ENCODE results near the gene MAP3K12.
"Not testable (repeated sequence)": the region's sequence is repeated elsewhere in the genome, so short reads cannot be mapped to it uniquely, and the experiment has no call there.

Gene MAP3K12

DNA sequence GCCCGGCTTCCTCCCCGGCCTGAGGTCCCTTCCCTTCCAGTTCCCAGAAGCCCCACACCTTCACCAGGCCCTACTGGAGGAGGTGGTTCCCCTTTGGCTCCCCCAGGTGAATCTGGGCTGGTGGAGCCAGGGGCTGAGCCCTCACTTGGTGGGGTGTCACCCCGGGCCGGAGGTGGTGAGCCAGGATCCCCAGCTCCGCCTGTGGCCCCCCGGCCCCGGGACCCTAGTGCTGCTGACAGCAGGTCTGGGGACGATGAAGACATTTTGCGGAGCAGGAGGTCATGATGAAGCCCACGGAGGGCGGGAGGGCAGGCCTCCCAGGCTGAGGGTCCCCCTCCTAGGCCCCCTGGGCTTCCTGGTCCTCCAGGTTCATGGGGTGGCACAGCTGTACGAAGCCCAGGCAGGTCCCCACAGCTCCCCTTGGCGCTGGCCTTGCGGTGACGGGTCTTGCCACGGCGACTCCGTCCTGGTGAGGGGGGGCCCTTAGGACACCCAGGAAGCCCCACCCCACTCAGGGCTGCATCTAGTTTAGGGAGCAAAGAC, 16.6 kb downstream of the MAP3K12 start:
- TF ChIP-seq, protein P1, sequence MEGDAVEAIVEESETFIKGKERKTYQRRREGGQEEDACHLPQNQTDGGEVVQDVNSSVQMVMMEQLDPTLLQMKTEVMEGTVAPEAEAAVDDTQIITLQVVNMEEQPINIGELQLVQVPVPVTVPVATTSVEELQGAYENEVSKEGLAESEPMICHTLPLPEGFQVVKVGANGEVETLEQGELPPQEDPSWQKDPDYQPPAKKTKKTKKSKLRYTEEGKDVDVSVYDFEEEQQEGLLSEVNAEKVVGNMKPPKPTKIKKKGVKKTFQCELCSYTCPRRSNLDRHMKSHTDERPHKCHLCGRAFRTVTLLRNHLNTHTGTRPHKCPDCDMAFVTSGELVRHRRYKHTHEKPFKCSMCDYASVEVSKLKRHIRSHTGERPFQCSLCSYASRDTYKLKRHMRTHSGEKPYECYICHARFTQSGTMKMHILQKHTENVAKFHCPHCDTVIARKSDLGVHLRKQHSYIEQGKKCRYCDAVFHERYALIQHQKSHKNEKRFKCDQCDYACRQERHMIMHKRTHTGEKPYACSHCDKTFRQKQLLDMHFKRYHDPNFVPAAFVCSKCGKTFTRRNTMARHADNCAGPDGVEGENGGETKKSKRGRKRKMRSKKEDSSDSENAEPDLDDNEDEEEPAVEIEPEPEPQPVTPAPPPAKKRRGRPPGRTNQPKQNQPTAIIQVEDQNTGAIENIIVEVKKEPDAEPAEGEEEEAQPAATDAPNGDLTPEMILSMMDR (IDR thresholded peaks at IDR 0.05; ENCODE audit: insufficient read depth, missing control alignments), result no peak
- FAIRE-seq, result no peak
- no peak for DNase-seq (ENCODE audit: insufficient read length, low spot score)

DNA sequence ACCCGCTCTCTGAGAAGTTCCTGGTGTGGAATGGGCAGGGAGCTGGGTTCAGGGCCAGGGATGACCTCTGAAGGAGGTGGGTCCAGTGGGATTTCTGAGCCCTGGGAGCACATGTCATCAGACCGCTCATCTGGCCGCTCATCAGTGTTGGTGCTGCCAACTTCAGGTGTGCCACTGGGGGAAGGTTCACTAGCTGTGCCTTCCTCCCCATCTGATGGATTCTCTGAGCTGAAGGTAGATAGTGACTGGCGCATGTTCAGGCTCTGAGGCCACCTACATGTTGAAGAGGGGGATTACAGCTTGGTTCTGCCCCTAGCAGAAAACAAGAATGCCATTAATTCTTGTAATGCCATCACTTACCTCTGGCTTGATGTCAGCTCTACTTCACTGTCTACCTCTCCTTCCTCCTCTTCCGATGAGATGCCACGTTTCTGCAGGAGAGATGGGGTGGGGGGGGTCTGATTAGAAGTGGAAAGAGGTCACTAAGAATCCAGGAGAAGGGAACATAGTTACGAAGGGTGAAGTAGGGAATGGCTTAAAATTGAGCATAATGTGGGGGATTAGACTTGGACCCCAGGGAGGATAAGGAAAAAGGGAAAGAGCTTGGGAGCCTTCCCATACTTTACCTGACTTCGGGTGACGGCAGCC, 17.2 kb downstream of the MAP3K12 start:
- DNase-seq (ENCODE audit: insufficient read length, low spot score), result no peak
- FAIRE-seq, result no peak

DNA sequence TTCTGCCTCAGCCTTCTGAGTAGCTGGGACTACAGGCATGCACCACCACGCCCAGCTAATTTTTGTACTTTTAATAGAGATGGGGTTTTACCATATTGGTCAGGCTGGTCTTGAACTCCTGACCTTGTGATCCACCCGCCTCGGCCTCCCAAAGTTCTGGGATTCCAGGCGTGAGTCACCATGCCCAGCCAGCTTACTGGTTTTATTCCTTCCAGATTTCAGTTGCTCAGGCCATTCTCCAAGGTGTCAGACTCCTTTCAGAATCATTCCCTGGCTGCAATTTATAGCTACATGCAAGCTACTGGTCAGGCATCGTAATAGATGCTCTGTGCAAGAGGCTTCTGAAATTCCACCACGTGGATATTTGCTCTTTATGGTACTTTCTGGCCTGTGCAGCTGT, 17.8 kb downstream of the MAP3K12 start:
- not testable (repeated sequence) for FAIRE-seq; DNase-seq (ENCODE audit: insufficient read length, low spot score)

More for the DNA sequence above, 17.2 kb downstream of the MAP3K12 start:
- TF ChIP-seq, protein P1 (IDR thresholded peaks at IDR 0.05; ENCODE audit: insufficient read depth, missing control alignments), result no peak

DNA sequence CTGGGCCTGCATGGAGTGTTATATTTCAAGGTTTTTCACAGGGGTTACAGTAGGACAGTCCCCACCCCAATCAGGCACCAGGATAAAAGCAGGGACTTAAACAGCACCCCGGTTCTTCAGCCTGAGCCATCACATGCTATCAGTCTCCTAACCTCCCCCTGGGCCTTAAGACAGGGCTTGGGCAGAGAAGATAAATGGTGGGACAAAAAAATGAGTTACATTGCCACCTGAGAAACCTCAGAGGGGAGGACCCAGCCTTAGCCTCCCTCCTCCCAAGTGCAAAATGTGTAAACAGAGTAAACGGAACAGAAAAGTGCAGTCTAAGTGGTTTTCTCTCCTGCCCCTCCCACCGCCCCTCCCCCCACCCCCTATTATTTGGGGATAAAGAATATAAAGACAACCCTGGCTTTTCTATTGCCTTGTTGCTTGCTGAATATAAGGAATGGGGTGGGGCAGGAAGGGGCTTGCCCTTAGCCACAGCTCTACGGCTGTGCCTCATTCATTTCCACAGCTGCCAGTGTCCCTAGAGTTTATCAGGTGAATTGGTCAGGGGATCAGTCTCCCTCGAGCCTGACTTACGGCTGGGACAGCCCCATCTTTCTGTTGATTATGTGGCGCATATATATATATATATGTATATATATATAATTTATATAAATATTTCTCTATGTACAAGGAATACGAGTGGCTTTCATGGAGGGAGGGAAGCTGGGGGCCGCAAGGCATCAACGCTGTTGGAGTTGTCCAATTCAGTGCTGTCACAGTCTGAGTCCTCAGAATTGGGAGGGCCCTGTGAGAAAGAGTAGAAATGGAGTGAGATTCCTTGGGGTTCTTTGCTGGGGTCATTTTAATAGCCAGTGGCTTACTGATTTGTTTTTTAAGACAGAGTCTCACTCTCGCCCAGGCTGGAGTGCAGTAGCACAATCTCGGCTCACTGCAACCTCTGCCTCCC, 18.5 kb downstream of the MAP3K12 start:
- TF ChIP-seq, protein P1 (IDR thresholded peaks at IDR 0.05; ENCODE audit: insufficient read depth, missing control alignments), result no peak

DNA sequence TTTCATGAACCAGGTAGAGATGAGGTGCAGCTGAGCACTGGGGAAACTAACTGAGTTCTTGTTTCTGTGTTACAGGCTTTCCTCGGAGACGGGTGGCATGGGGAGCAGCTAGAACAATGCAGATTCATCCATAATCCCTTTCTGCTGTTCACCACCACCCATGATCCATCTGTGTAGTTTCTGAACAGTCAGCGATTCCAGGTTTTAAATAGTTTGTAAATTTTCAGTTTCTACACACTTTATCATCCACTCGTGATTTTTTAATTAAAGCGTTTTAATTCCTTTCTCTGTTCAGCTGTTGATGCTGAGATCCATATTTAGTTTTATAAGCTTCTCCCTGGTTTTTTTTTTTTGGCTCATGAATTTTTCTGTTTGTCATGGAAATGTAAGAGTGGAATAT, 19.9 kb downstream of the MAP3K12 start:
- DNase-seq (ENCODE audit: insufficient read length, low spot score), result no peak
- TF ChIP-seq, protein P1 (IDR thresholded peaks at IDR 0.05; ENCODE audit: insufficient read depth, missing control alignments), result no peak
- no peak for FAIRE-seq

More for the DNA sequence above, 18.5 kb downstream of the MAP3K12 start:
- no peak for FAIRE-seq
- no peak for DNase-seq (ENCODE audit: insufficient read length, low spot score)

DNA sequence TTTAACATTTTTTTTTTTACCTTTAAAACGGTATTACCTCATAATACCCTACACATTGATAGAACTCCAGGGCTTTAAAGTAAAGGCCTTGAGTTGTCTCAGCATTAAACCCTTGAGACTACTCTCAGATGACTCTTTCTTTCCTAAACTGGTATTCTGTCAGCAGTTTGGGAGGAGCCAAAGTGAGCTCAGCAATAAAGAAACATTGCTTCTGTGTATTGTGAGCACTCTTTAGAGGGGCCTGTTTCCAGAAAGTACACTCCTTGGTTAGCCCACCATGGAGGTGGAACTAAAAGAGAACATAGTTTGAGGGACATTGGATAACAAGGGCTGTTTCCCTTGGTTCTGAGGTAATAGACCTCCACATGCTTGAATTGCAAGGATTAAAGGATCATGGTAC, 20.4 kb downstream of the MAP3K12 start:
- DNase-seq (ENCODE audit: insufficient read length, low spot score) (no peak), FAIRE-seq (no peak)
- TF ChIP-seq, protein P1 (IDR thresholded peaks at IDR 0.05; ENCODE audit: insufficient read depth, missing control alignments), result no peak

DNA sequence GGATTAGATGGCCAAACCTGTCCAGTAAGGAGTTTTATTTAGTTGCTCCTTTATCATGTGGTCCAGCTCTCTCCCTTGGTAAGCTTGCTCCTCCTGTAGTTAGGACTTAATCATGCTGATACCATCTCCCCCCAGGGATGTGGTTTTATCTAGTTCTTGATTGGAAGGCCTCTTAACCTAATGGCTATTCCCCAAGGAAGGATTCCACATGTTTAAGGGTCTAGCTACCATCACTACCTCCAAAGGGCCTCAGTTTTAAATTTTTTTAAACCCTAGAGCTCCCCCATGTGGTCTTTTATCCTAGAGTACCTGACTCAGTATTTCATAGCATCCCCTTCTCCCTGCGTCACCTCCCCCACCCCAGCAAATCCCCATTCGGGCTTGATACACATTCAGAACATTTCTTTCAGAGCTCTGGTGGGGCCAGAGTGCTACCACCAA, 22.5 kb downstream of the MAP3K12 start:
- TF ChIP-seq, protein P1 (IDR thresholded peaks at IDR 0.05; ENCODE audit: insufficient read depth, missing control alignments), result peak; percentile 38
- no peak for DNase-seq (ENCODE audit: insufficient read length, low spot score)
- peak; percentile 48 for FAIRE-seq

All from D721Med (cell line).